IMR-90 (cell line): Measurements from ENCODE around the gene MARVELD3. TPM values are rescaled to one million over a fixed set of nuclear protein-coding genes. Genes with fewer than 3 reads are reported as not detected.

ENCODE experiments used
- ATAC-seq: fragments of 200-7000 bp; cut with Tn5 transposase; 2 replicates; pipeline ENCODE4 v1.9.1; 2020; ENCODE audit warnings: low read depth, mild to moderate bottlenecking, moderate library complexity
- BruUV-seq: library from RNA; stranded (reverse); fragments of 400-500 nt; replicated peaks from 2 replicates; lab custom pipeline; 2021; lab: Mats Ljungman, UMichigan
- CTCF ChIA-PET: fragments of 300-600 bp; formaldehyde crosslinking; extraction: SDS; loops from one replicate; lab custom pipeline; 2021; ENCODE audit warnings: antibody characterized with exemption; lab: Yijun Ruan, JAX
- POLR2A ChIA-PET: fragments of 300-600 bp; sonication (Branson Sonifier 250); formaldehyde crosslinking; loops from one replicate; lab custom pipeline; 2022; ENCODE audit warnings: antibody characterized with exemption; ENCODE audit not compliant: unreplicated experiment; lab: Charles Lee
- DNase-seq: peaks from one replicate; pipeline ENCODE4 v3.0.0; 2013
- H2AFZ ChIP-seq: replicated peaks from 2 replicates; pipeline ENCODE3; 2013; ENCODE audit warnings: low read length, mild to moderate bottlenecking; ENCODE audit not compliant: poor library complexity
- H2AK5ac ChIP-seq: 2 replicates; pipeline ENCODE4 v1.6.1; 2013; ENCODE audit warnings: low read depth, low read length, inconsistent platforms
- H2AK9ac ChIP-seq: replicated peaks from 2 replicates; pipeline ENCODE3; 2013; ENCODE audit warnings: mild to moderate bottlenecking, low read depth, low read length, moderate library complexity; ENCODE audit not compliant: poor library complexity
- H2BK120ac ChIP-seq: 2 replicates; pipeline ENCODE4 v1.6.1; 2013; ENCODE audit warnings: low read depth, low read length, inconsistent platforms
- H2BK15ac ChIP-seq: 3 replicates; pipeline ENCODE4 v1.6.1; 2013; ENCODE audit warnings: low read depth, low read length, inconsistent platforms
- H2BK20ac ChIP-seq: 2 replicates; pipeline ENCODE4 v1.6.1; 2013; ENCODE audit warnings: low read depth, mild to moderate bottlenecking, inconsistent platforms, low read length, moderate library complexity
- H2BK5ac ChIP-seq: 2 replicates; pipeline ENCODE4 v1.6.1; 2013; ENCODE audit warnings: mild to moderate bottlenecking, low read depth, low read length, inconsistent platforms; ENCODE audit not compliant: poor library complexity, severe bottlenecking
- H3K14ac ChIP-seq: replicated peaks from 2 replicates; pipeline ENCODE4 v1.6.1; 2013; ENCODE audit warnings: low read depth, low read length, inconsistent platforms
- H3K18ac ChIP-seq: 2 replicates; pipeline ENCODE4 v1.6.1; 2013; ENCODE audit warnings: low read depth, low read length, control low read depth
- H3K23ac ChIP-seq: 2 replicates; pipeline ENCODE4 v1.6.1; 2013; ENCODE audit warnings: low read depth, low read length, inconsistent platforms
- H3K27ac ChIP-seq: 2 replicates; pipeline ENCODE4 v1.5.1; 2013; ENCODE audit warnings: mild to moderate bottlenecking, control low read depth, low read length; ENCODE audit not compliant: insufficient read depth
- H3K27me3 ChIP-seq: 2 replicates; pipeline ENCODE4 v1.6.1; 2013; ENCODE audit warnings: low read length; ENCODE audit not compliant: control insufficient read depth, insufficient read depth
- H3K36me3 ChIP-seq: 2 replicates; pipeline ENCODE4 v1.6.1; 2013; ENCODE audit warnings: low read length, mixed read lengths; ENCODE audit not compliant: control insufficient read depth, insufficient read depth
- H3K4ac ChIP-seq: 2 replicates; pipeline ENCODE4 v1.6.1; 2013; ENCODE audit warnings: low read depth, low read length, inconsistent platforms
- H3K4me1 ChIP-seq: 2 replicates; pipeline ENCODE4 v1.6.1; 2013; ENCODE audit warnings: low read length, mixed read lengths; ENCODE audit not compliant: control insufficient read depth, insufficient read depth
- H3K4me2 ChIP-seq: 2 replicates; pipeline ENCODE4 v1.6.1; 2013; ENCODE audit warnings: low read depth, mild to moderate bottlenecking, control low read depth, low read length, moderate library complexity
- H3K4me3 ChIP-seq: 2 replicates; pipeline ENCODE4 v1.5.1; 2013; ENCODE audit warnings: low read depth, mild to moderate bottlenecking, control low read depth, low read length, moderate library complexity; ENCODE audit not compliant: insufficient read depth
- H3K56ac ChIP-seq: 2 replicates; pipeline ENCODE4 v1.6.1; 2013; ENCODE audit warnings: low read length, inconsistent platforms; ENCODE audit not compliant: insufficient read depth; ENCODE audit errors: extremely low read depth
- H3K79me1 ChIP-seq, 2 experiments: 2 replicates each; pipeline ENCODE4 v1.6.1; 2013; ENCODE audit warnings: low read length in 2 of 2, inconsistent platforms in 1 of 2, low read depth in 1 of 2
- H3K9ac ChIP-seq: 2 replicates; pipeline ENCODE4 v1.6.1; 2013; ENCODE audit warnings: low read depth, low read length, control low read depth
- H3K9me1 ChIP-seq: 2 replicates; pipeline ENCODE4 v1.6.1; 2013; ENCODE audit warnings: low read length, inconsistent platforms; ENCODE audit not compliant: insufficient read depth
- H3K9me3 ChIP-seq: 2 replicates; pipeline ENCODE4 v1.6.1; 2013; ENCODE audit warnings: low read length; ENCODE audit not compliant: control insufficient read depth, insufficient read depth
- H4K20me1 ChIP-seq: 2 replicates; pipeline ENCODE4 v1.6.1; 2013; ENCODE audit warnings: low read length, inconsistent platforms; ENCODE audit not compliant: insufficient read depth
- H4K5ac ChIP-seq: 2 replicates; pipeline ENCODE4 v1.6.1; 2013; ENCODE audit warnings: mild to moderate bottlenecking, low read depth, low read length, control low read depth
- H4K8ac ChIP-seq, 2 experiments: 2 replicates each; pipeline ENCODE4 v1.6.1; 2013; ENCODE audit warnings: low read depth in 2 of 2, low read length in 2 of 2, control low read depth in 1 of 2, inconsistent platforms in 1 of 2
- H4K91ac ChIP-seq: 2 replicates; pipeline ENCODE4 v1.6.1; 2013; ENCODE audit warnings: low read depth, low read length, inconsistent platforms; ENCODE audit not compliant: insufficient read depth
- BHLHE40 ChIP-seq: fragments of 150-350 bp; IDR thresholded peaks from 2 replicates; pipeline ENCODE4 v1.6.1; 2016; ENCODE audit warnings: mild to moderate bottlenecking, low read depth, low read length
- CEBPB ChIP-seq: IDR thresholded peaks from 2 replicates; pipeline ENCODE4 v1.6.1; 2012; ENCODE audit warnings: low read depth, low read length, improper control_type of control experiment
- CHD1 ChIP-seq: IDR thresholded peaks from 2 replicates; pipeline ENCODE4 v1.6.1; 2012; ENCODE audit warnings: low read depth, low read length, improper control_type of control experiment
- CTCF ChIP-seq: conservative IDR thresholded peaks from 2 replicates; pipeline ENCODE4 v1.5.1; 2012; ENCODE audit warnings: mild to moderate bottlenecking, low read depth, low read length, improper control_type of control experiment
- MXI1 ChIP-seq: IDR thresholded peaks from 2 replicates; pipeline ENCODE4 v1.6.1; 2012; ENCODE audit warnings: low read depth, mild to moderate bottlenecking, low read length, moderate library complexity, borderline replicate concordance
- POLR2A ChIP-seq: IDR thresholded peaks from 2 replicates; pipeline ENCODE4 v1.6.1; 2012; ENCODE audit warnings: mild to moderate bottlenecking, low read depth, low read length
- RAD21 ChIP-seq: IDR thresholded peaks from 2 replicates; pipeline ENCODE4 v1.6.1; 2012; ENCODE audit warnings: low read length, improper control_type of control experiment
- RCOR1 ChIP-seq: IDR thresholded peaks from 2 replicates; pipeline ENCODE4 v1.6.1; 2012; ENCODE audit warnings: mild to moderate bottlenecking, low read length, improper control_type of control experiment; ENCODE audit not compliant: insufficient replicate concordance
- SMC3 ChIP-seq: fragments of 150-350 bp; IDR thresholded peaks from 2 replicates; pipeline ENCODE4 v1.6.1; 2016; ENCODE audit warnings: low read depth, mild to moderate bottlenecking, antibody characterized with exemption, low read length, moderate library complexity
- WGBS, 2 experiments: methylation state at CpG; one replicate each; pipeline versions ENCODE4 v1.1.5 to v1.1.7; 2013; ENCODE audit warnings: missing lambda C conversion rate in 2 of 2; ENCODE audit not compliant: insufficient read length in 1 of 2; ENCODE audit errors: extremely low coverage in 2 of 2; 5-methylcytosine and 5-hydroxymethylcytosine counted together
- dilution Hi-C: fragments of 300-500 bp; cut with HindIII; formaldehyde crosslinking; loops from one replicate; pipeline ENCODE4 v1.14.3; 2018; ENCODE audit warnings: low sequenced_read_pairs; ENCODE audit not compliant: unreplicated experiment
- in situ Hi-C: fragments of 300-500 bp; cut with MboI; formaldehyde crosslinking; loops from 3 replicates; pipeline ENCODE4 v1.14.3; 2019; ENCODE audit warnings: low sequenced_read_pairs, inconsistent platforms, mixed read lengths
- intact Hi-C: fragments of 100-400 bp; cut with micrococcal nuclease; formaldehyde crosslinking; loops from 2 replicates; pipeline ENCODE4 v1.10.0; 2022
- polyA plus RNA-seq, 3 experiments: library from polyadenylated mRNA; depleted of rRNA; stranded (reverse); fragments of >200 nt; gene quantifications; 2 replicates each; pipeline ENCODE4 v1.2.3, GENCODE V29; 2012; ENCODE audit warnings: low replicate concordance in 1 of 3
- total RNA-seq: library from RNA; depleted of rRNA; stranded (reverse); fragments of >200 nt; gene quantifications from 2 replicates; pipeline ENCODE4 v1.2.3, GENCODE V29; 2012

MARVELD3 gene
- total and polyA plus RNA-seq, 2 of the 4 experiments (the other 2 are of a cell fraction): not detected

DNA sequence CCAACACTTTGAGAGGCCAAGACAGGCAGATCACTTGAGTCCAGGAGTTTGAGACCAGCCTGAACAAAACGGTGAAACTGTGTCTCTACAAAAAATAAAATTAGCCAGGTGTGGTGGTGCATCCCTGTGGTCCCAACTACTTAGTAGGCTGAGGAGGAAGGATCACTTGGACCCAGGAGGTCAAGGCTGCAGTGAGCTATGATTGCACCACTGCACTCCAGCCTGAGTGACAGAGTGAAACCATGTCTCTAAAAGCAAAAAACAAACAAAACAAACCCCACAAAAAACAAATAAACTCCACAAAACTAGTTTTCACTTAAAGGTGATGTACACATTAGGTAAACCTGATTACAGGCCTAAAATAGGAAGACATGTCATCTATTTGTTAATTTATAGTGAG is 40.3 kb downstream of the MARVELD3 start:
- H3K27ac ChIP-seq: no peak overlapping the region
- H4K20me1 ChIP-seq: no peaks in the 10 kb centered on the region
- H3K79me1 ChIP-seq: no peaks in the 10 kb centered on the region; a peak in 1 of 4 replicates
- ChIA-PET CTCF (no interaction called here), POLR2A (no interaction called here)
- no peak overlapping the region for H4K8ac ChIP-seq
- H3K14ac ChIP-seq: no peak overlapping the region
- no TSS peak for BruUV-seq
- H3K18ac ChIP-seq: no peak overlapping the region
- DNase-seq (no peak), ATAC-seq (no peak)
- no peak overlapping the region for H2BK120ac ChIP-seq
- H3K4me2 ChIP-seq: no peak overlapping the region
- no peak for TF ChIP-seq MXI1
- no peak for TF ChIP-seq POLR2A
- TF ChIP-seq SMC3: no peak
- TF ChIP-seq CEBPB: no peak
- no peak for TF ChIP-seq CHD1
- no peak for TF ChIP-seq BHLHE40
- no peak for TF ChIP-seq CTCF
- TF ChIP-seq RCOR1: no peak
- TF ChIP-seq RAD21: no peak
- H3K9me1 ChIP-seq: peaks cover 4% of the 10 kb centered on the region; the same call in 1 of the 2 replicates
- in situ Hi-C loops (no loop called here), intact Hi-C loops (no loop called here), dilution Hi-C loops (no loop called here)
- no peak overlapping the region for H2AFZ ChIP-seq
- no peak overlapping the region for H4K91ac ChIP-seq
- no peak overlapping the region for H4K5ac ChIP-seq
- H3K9ac ChIP-seq: no peak overlapping the region
- H3K9me3 ChIP-seq: no peaks in the 10 kb centered on the region
- no peak overlapping the region for H3K23ac ChIP-seq
- no peaks in the 10 kb centered on the region for H3K4me1 ChIP-seq
- H2BK15ac ChIP-seq: no peak overlapping the region
- H3K56ac ChIP-seq: no peak overlapping the region
- H2BK5ac ChIP-seq: no peak overlapping the region
- H3K4me3 ChIP-seq: no peak overlapping the region
- no CpG with 5 or more reads among the region's 1 CpG for WGBS, 2 experiments
- H3K4ac ChIP-seq: no peak overlapping the region
- no peak overlapping the region for H2BK20ac ChIP-seq
- H2AK5ac ChIP-seq: no peak overlapping the region
- H3K27me3 ChIP-seq: no peaks in the 10 kb centered on the region
- no peak overlapping the region for H2AK9ac ChIP-seq
- H3K36me3 ChIP-seq: peaks cover 29% of the 10 kb centered on the region
